ENCODE data around the gene CRYL1. TPM values are rescaled to one million over a fixed set of nuclear protein-coding genes. Genes with fewer than 3 reads are reported as not detected.

Gene CRYL1
- polyA plus RNA-seq, 2 of the 4 experiments (the other 2 are of a cell fraction): 4.1 to 17.4 TPM

DNA sequence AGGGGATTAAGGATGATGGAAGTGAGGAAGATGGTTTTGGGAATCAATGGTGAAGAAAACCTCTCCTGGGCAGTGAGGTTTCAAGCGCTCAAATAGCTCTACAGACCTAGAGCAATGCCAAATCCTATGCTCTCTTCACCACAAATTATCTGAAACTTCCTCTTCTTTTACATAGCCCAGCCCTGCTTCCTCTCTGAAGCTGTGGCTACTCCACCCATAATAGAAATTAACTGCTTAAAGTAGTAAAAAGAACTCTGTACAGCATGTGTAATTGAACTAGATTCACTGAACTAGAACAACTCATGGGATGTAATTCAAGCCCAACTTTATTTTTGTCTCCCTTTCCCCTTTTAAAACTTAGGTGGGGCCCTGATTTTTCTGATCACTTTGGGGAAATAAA, 20.9 kb upstream of the CRYL1 start (continued):
- TF ChIP-seq, protein P1, sequence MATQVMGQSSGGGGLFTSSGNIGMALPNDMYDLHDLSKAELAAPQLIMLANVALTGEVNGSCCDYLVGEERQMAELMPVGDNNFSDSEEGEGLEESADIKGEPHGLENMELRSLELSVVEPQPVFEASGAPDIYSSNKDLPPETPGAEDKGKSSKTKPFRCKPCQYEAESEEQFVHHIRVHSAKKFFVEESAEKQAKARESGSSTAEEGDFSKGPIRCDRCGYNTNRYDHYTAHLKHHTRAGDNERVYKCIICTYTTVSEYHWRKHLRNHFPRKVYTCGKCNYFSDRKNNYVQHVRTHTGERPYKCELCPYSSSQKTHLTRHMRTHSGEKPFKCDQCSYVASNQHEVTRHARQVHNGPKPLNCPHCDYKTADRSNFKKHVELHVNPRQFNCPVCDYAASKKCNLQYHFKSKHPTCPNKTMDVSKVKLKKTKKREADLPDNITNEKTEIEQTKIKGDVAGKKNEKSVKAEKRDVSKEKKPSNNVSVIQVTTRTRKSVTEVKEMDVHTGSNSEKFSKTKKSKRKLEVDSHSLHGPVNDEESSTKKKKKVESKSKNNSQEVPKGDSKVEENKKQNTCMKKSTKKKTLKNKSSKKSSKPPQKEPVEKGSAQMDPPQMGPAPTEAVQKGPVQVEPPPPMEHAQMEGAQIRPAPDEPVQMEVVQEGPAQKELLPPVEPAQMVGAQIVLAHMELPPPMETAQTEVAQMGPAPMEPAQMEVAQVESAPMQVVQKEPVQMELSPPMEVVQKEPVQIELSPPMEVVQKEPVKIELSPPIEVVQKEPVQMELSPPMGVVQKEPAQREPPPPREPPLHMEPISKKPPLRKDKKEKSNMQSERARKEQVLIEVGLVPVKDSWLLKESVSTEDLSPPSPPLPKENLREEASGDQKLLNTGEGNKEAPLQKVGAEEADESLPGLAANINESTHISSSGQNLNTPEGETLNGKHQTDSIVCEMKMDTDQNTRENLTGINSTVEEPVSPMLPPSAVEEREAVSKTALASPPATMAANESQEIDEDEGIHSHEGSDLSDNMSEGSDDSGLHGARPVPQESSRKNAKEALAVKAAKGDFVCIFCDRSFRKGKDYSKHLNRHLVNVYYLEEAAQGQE (IDR thresholded peaks at IDR 0.05): no peak
- TF ChIP-seq, protein P2, sequence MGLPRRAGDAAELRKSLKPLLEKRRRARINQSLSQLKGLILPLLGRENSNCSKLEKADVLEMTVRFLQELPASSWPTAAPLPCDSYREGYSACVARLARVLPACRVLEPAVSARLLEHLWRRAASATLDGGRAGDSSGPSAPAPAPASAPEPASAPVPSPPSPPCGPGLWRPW (IDR thresholded peaks at IDR 0.05): no peak

DNA sequence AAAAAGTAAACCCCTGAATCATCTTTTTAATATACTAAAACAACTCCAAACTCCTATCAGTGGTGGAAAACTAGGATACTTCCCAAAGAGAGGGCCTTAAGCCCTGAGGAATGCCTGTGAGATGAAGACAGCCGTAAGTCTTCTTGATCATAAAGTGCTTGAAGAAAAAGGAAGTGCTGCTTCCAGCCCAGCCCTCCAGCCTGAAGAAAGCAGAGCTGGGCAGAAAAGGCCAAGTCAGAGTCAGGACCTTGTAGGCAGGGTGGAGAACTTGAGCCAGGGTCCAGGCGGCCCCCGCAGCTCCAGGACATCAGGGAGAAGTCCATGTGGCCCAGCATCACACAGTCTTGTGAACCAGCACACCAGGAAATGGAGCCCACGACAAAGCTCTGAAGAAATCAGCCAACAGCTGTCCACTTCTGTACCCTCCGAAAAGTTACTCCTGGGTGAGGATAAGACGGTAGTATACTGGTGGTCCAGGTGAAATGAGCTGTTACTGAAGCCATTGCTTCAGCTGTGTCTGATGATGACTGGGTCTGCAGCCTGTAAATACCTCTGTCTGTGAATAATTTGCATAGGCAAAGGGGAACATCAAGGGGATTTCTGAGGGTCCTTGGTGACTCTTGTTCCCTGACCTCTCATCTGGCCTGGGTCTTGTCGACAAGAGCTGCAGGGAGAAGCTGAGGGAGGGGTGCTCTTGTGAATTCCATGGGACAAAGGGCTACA, 18.7 kb upstream of the CRYL1 start:
- Histone ChIP-seq H3K9me3 (no peaks in the 10 kb centered on the region), H3K4me3 (no peak overlapping the region), H3K27ac (no peak overlapping the region), H3K4me2 (no peak overlapping the region), H3K4me1 (peaks cover 11% of the 10 kb centered on the region; the same call in 2 of the 3 replicates)
- DNase-seq (ENCODE audit: low read depth in 1 of 2, low spot score in 1 of 2) (no peak), ATAC-seq (no peak), FAIRE-seq (no peak)
- CTCF ChIA-PET: no interaction called here
- 84% methylated on average over 7 of the region's 7 CpGs for WGBS (ENCODE audit: missing lambda C conversion rate)
- POLR2A ChIA-PET: no interaction called here
- no peak for TF ChIP-seq HMGXB4 (CRISPR knock-in tag; IDR thresholded peaks at IDR 0.05; ENCODE audit: borderline replicate concordance)
- no peak for TF ChIP-seq RCOR1 (IDR thresholded peaks at IDR 0.05; ENCODE audit: low read depth, low read length)
- no peak for TF ChIP-seq ZC3H11A (IDR thresholded peaks at IDR 0.05)
- TF ChIP-seq JUN (IDR thresholded peaks at IDR 0.05): no peak
- TF ChIP-seq FOSL2 (IDR thresholded peaks at IDR 0.05): no peak
- TF ChIP-seq FOSL2 (CRISPR knock-in tag; IDR thresholded peaks at IDR 0.05): no peak
- TF ChIP-seq MAZ (IDR thresholded peaks at IDR 0.05; ENCODE audit: borderline replicate concordance, low read depth, low read length): no peak
- no peak for TF ChIP-seq EHF (CRISPR knock-in tag; IDR thresholded peaks at IDR 0.05)

- no peaks in the 10 kb centered on the region for H3K9me3 ChIP-seq
- POLR2A ChIA-PET: no interaction called here
- CTCF ChIA-PET: no interaction called here
- no peak for DNase-seq (ENCODE audit: low read depth in 1 of 2, low spot score in 1 of 2)
- H3K4me3 ChIP-seq: no peak overlapping the region
- H3K4me2 ChIP-seq: no peak overlapping the region
- no peaks in the 10 kb centered on the region for H3K4me1 ChIP-seq
- TF ChIP-seq FOSB (CRISPR knock-in tag; IDR thresholded peaks at IDR 0.05): no peak
- TF ChIP-seq HOXA7 (CRISPR knock-in tag; IDR thresholded peaks at IDR 0.05): no peak
- TF ChIP-seq ZSCAN20 (CRISPR knock-in tag; IDR thresholded peaks at IDR 0.05): no peak
- TF ChIP-seq RFX5 (IDR thresholded peaks at IDR 0.05): no peak
- TF ChIP-seq, protein P3, sequence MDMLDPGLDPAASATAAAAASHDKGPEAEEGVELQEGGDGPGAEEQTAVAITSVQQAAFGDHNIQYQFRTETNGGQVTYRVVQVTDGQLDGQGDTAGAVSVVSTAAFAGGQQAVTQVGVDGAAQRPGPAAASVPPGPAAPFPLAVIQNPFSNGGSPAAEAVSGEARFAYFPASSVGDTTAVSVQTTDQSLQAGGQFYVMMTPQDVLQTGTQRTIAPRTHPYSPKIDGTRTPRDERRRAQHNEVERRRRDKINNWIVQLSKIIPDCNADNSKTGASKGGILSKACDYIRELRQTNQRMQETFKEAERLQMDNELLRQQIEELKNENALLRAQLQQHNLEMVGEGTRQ (IDR thresholded peaks at IDR 0.05): no peak
- TF ChIP-seq ATOH8 (CRISPR knock-in tag; IDR thresholded peaks at IDR 0.05; ENCODE audit: low read depth): no peak
- TF ChIP-seq CTCF (IDR thresholded peaks at IDR 0.05): no peak
- TF ChIP-seq HDAC2 (IDR thresholded peaks at IDR 0.05): no peak
- no peak for TF ChIP-seq EP300 (IDR thresholded peaks at IDR 0.05)
- TF ChIP-seq ZC3H11A (IDR thresholded peaks at IDR 0.05): no peak
- TF ChIP-seq HOXB13 (CRISPR knock-in tag; IDR thresholded peaks at IDR 0.05; ENCODE audit: low read depth): no peak
- TF ChIP-seq CHD4 (IDR thresholded peaks at IDR 0.05; ENCODE audit: borderline replicate concordance): no peak
- TF ChIP-seq JUNB (IDR thresholded peaks at IDR 0.05): no peak
- TF ChIP-seq CBX8 (IDR thresholded peaks at IDR 0.05): no peak
- ATAC-seq: no peak
- no peak for FAIRE-seq
- no peak overlapping the region for H3K27ac ChIP-seq
Observed at GRCh38 chr13:20536992-20537391, 11.3 kb upstream of the CRYL1 start.
